Measurements from ENCODE around the gene UBR4. TPM values are rescaled to one million over a fixed set of nuclear protein-coding genes. Genes with fewer than 3 reads are reported as not detected.

UBR4 gene
- polyA plus RNA-seq, 3 donors: 109 to 149 (median 124) TPM

DNA sequence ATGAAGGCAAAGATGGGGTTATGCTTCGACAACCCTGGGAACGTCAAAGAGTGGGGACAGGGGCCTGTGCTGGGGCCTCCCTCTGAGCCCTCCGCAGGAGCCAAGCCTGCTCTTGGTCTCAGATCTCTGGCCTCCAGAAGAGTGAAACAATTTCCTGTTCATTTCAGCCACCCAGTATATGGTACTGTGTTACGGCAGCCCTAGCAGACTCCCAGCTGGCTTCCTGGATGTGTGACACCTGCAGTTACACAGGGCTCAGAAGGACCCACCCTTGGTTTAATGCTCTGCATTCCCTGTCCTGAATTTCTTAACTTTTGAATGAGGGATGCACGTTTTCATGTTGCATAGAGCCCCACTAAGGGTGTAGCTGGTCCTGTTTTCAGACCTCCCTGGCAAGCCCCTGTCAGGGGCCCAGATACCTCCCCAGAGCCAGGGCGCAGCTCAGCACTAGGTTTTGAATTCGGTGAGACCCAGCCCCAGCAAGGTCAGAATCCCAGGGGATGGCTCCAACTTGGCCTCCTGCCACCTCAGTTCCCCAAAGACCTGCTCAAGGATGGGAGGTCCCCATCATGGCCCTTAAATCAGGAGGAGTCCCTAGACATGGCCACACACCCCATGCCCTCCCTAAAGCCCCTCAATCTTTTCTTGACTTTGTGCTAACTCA lies 174.6 kb downstream of the UBR4 start:
- no peak for DNase-seq (ENCODE audit: extremely low read depth in 1 of 11, low read depth in 9 of 11, low spot score in 4 of 11)

DNA sequence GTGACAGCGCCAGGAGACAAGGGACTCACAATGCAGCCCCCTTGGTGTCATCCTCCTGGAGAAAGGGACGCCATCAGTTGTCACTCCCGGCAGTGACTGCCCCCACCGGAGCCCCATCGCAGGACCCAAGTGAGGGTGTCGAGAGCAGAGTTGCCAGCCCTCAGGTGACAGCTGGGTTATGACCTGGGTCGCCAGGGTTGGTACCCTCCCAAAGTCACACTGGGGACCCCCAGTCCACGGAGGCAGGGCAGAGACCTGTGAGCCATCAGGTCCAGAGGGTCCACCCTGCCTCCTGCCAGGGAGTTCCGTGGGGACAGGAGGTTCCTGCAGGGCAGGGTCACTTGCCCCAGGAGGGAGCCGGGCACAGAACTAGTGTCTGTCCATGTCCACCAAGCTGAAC lies 175.3 kb downstream of the UBR4 start:
- DNase-seq (ENCODE audit: extremely low read depth in 1 of 11, low read depth in 9 of 11, low spot score in 4 of 11): no peak

DNA sequence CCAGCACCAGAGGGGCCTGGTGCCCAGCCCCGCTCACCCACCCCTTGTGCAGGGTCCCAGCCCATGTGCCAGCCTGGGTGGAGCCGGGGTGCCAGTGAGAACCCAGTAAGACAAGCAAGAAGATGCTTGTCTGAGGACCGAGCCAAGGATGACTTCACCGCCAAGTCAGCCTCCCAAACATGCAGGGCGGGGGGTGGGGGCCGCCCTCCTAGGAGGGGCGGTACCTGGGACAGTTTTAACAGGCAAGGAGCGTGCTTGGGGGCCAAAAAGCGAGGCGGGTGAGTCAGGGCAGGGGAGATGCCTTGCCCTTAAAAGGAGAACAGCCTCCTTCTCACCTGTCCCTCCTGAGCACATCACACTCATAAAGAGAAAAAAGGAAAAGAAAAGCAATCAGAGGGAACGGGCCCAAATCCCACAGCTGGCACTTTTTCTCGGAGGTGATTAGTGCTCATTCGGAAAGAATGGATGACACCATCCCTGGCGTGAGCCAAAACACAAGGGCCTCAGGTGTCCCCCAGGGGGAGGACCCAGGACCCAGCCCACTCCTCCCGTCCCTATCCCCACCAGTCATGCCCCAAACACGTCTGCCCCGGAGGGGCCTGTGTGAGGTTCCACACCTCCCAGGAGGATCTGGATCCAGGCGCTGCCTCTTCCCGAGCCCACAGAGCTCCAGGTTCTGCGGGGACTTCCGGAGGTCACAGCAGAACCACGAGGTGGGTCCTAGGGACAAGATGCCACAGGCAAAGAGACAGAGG lies 176.0 kb downstream of the UBR4 start:
- no peak for DNase-seq (ENCODE audit: extremely low read depth in 1 of 11, low read depth in 9 of 11, low spot score in 4 of 11)

DNA sequence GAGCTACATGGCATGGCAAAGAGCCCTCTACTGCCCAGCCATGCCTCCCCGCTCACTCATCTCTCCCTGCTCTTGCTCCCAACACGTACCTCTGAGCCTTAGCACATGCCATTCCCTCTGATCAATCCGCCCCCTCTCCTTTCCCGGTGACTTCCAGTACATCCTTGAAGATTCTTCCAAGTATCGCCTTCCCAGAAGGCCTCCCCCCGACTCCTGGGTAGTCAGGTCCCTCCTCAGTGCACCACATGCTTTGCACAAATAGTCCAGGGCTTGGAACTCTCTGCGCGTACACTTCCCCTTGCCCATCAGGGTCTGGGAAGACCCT lies 176.6 kb downstream of the UBR4 start:
- DNase-seq (ENCODE audit: extremely low read depth in 1 of 11, low read depth in 9 of 11, low spot score in 4 of 11): no peak

DNA sequence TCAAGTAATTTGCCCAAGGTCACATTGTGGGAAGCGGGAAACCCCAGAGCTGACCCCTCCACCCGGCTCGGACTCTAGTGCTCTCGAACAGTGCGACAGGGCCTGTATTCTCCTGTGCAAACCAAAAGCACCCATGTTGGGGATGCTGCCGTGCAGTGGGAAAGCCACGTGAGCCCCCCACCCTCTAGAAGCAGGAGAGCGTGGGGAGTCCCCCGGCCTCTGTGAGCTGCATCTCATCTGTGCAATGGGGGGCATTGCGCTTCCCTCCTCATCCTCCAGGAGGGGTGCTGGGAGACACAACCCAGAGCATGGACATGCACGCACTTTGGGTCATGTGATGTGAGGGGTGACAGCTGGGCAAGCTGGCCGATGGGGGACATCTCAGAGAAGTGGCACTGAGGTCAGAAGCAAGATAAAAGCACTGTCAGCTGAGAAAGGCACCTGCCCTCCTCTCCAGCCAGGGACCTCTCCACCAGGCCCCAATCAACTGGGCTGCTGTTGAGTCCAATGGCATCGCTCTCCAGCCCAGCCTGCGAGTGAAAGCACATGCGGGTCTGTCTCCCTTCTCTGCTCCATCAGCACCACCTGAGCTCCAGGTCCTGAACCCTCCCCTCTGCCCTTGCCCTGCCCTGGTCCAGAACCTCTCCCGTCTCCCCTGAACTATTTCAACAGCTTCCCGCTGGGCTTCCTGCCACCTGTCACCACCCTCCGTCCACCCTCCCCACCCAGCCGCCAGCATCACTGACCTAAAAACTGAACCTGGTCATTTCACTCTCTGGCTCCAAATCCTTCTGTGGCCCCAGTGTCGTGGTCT lies 177.2 kb downstream of the UBR4 start:
- DNase-seq (ENCODE audit: extremely low read depth in 1 of 11, low read depth in 9 of 11, low spot score in 4 of 11): no peak

DNA sequence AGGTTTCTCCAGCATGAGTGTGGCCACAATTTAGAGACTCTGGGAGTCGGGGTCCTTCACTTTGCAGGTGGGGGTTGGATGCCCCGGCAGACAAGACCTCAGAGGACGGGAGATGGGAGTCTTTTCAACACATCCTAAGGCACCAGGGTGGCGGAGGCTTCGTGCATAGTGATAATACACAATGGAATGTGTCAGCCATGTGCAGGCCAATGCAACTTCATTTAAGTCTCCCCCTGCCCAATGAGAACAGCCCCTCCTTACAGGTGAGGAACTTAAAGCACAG lies 177.7 kb downstream of the UBR4 start:
- no peak for DNase-seq (ENCODE audit: extremely low read depth in 1 of 11, low read depth in 9 of 11, low spot score in 4 of 11)

DNA sequence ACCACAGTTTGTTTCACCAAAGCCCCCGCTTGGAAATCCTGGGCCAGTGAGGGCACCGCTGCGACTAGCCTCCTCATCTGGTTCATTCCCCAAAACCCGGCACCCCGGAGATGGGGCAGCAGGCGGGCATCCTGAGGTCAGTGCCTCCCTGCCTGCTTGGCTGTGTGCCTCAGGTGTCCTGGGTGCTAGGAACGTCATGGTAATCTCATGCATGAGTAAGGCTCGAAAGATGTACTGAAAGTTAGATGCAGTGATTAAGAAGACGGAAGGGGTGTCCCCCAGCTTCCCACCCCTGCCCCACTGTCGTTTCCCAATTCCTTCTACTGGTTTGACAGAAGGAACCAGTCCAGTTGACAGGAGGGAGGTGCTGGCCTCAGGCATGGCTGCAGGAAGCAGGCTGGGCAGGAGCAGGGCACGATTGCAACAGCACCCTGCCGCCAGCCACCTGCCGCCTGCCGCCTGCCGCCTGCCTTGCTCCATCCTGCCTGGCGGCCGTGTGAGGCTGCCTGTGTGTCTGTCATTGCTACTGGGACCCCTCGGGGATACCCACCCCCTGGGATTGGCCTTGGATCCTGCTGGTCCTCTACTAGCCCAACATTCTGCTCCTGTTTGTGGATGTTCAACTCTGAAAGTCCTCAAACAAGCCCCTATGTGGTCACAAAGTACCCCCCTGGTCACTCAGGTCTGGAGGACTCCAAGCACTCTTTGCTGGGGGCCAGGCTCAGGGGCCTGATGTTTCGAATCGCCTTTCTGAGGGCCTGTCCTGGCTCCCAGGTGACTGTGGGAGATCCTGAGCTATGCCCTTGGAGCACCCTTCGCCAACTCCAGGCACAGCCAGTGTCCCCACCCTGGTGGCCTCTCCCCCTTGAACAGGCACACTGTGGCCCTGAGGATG lies 180.6 kb downstream of the UBR4 start:
- DNase-seq (ENCODE audit: extremely low read depth in 1 of 11, low read depth in 9 of 11, low spot score in 4 of 11): no peak

DNA sequence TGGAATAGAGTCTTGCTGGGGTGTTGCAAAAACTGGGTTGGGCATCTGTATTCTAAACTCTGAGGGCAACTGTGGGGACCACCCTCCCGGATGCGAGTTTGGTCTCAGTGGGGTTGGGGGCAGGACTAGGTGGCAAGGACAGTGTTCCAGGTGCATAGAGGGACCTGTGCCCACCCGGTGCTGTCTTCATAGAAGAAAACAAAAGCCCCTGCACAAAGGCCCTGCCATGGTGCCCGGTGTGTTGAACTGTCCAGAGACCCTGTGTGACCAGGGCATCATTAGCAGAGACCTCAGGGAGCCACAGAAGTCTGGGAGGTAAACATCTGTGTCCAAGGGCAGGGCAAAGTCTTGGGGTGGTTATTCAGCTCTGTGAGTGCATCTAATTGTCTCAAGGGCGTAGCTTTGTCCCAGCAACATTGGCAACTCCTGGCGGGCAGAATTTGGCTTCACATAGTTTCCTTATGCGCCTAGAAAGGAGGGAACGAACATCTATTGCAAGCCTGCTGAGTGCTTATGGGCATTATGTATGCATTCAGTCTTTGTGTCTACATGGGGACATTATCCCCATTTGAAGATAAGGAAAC lies 181.4 kb downstream of the UBR4 start:
- no peak for DNase-seq (ENCODE audit: extremely low read depth in 1 of 11, low read depth in 9 of 11, low spot score in 4 of 11)

DNA sequence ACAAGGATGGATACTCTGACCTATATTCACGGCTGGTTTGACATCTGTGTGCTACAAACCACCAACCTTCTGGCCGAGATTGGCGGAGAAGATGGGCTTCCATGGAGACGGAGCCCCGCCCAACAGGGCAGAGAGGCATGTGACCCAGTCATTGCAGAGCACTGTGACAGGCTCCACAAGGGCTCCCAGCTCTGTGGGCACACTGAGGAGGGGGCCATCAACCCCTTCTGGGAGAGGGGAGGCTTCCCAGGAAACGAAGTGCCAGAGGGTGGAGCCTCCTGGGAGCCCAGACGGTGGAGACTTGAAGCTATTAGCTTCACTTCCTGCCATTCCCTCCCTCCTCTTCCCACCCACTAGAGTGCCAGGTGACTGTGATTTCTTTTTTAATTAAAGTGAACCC lies 182.0 kb downstream of the UBR4 start:
- DNase-seq (ENCODE audit: extremely low read depth in 1 of 11, low read depth in 9 of 11, low spot score in 4 of 11): no peak

Other genes with a start within 250 kb of the UBR4 start
- gene EMC1, start 41.3 kb upstream of the UBR4 start, polyA plus RNA-seq (ENCODE audit: insufficient read length in 3 of 3): 10 to 100 TPM; 47.9 to 51.9 (median 50.9) TPM
- 10 to 100 TPM; 29.5 to 31.2 (median 30.6) TPM for gene MRTO4, start 41.5 kb upstream of the UBR4 start, polyA plus RNA-seq (ENCODE audit: insufficient read length in 3 of 3)
- gene AKR7A3, start 78.5 kb upstream of the UBR4 start, polyA plus RNA-seq (ENCODE audit: insufficient read length in 3 of 3): 1 to 10 TPM; 1.3 to 3.2 (median 1.5) TPM
- 10 to 100 TPM; 66.5 to 97.1 (median 94.6) TPM for gene AKR7A2, start 101.9 kb upstream of the UBR4 start, polyA plus RNA-seq (ENCODE audit: insufficient read length in 3 of 3)
- gene SLC66A1, start 102.1 kb upstream of the UBR4 start, polyA plus RNA-seq (ENCODE audit: insufficient read length in 3 of 3): 10 to 100 TPM; 10.1 to 16.8 (median 15.7) TPM